OCI-LY7 (cell line): Measurements from ENCODE around the gene RGS10. TPM values are rescaled to one million over a fixed set of nuclear protein-coding genes. Genes with fewer than 3 reads are reported as not detected.
"Not testable (repeated sequence)": the region's sequence is repeated elsewhere in the genome, so short reads cannot be mapped to it uniquely, and the experiment has no call there.

Experiments used
- BruUV-seq: library from RNA; stranded (reverse); fragments of 400-500 nt; replicated peaks from 2 replicates; lab custom pipeline; 2021; lab: Mats Ljungman, UMichigan
- CTCF ChIA-PET: fragments of 300-600 bp; sonication (Branson Sonifier 250); formaldehyde crosslinking; loops from one replicate; lab custom pipeline; 2022; ENCODE audit warnings: antibody characterized with exemption; ENCODE audit not compliant: unreplicated experiment; lab: Charles Lee
- POLR2A ChIA-PET: fragments of 300-600 bp; sonication (Branson Sonifier 250); formaldehyde crosslinking; loops from one replicate; lab custom pipeline; 2022; ENCODE audit warnings: antibody characterized with exemption; lab: Charles Lee
- DNase-seq: peaks from one replicate; pipeline ENCODE4 v3.0.0-alpha.2; 2015; ENCODE audit warnings: low spot score
- H2AFZ ChIP-seq: fragments of 200-600 bp; sonication (generic), shearing (Covaris generic); 2 replicates; pipeline ENCODE4 v1.6.1; 2014; ENCODE audit warnings: mild to moderate bottlenecking, antibody characterized with exemption, low read length, moderate library complexity
- H3K27ac ChIP-seq: fragments of 200-600 bp; sonication (generic); 2 replicates; pipeline ENCODE4 v1.5.1; 2014; ENCODE audit warnings: mixed run types, low read depth, mild to moderate bottlenecking, moderate library complexity, low read length, inconsistent platforms; ENCODE audit not compliant: poor library complexity, severe bottlenecking
- H3K36me3 ChIP-seq: fragments of 200-600 bp; sonication (generic); 2 replicates; pipeline ENCODE4 v1.6.1; 2014; ENCODE audit warnings: mild to moderate bottlenecking, antibody characterized with exemption, low read length, moderate library complexity, mixed read lengths; ENCODE audit not compliant: insufficient read depth
- H3K4me1 ChIP-seq: fragments of 200-600 bp; sonication (generic); 2 replicates; pipeline ENCODE4 v1.5.1; 2014; ENCODE audit warnings: mild to moderate bottlenecking, low read length; ENCODE audit not compliant: insufficient read depth, poor library complexity, severe bottlenecking
- H3K4me2 ChIP-seq: fragments of 200-600 bp; sonication (generic); 2 replicates; pipeline ENCODE4 v1.6.1; 2014; ENCODE audit warnings: mild to moderate bottlenecking, low read length
- H3K4me3 ChIP-seq: fragments of 200-600 bp; sonication (generic); 2 replicates; pipeline ENCODE4 v1.5.1; 2014; ENCODE audit warnings: mild to moderate bottlenecking, low read depth, low read length; ENCODE audit not compliant: poor library complexity, severe bottlenecking
- H3K79me2 ChIP-seq: fragments of 200-600 bp; sonication (generic); 2 replicates; pipeline ENCODE4 v1.6.1; 2016; ENCODE audit warnings: low read depth, mild to moderate bottlenecking, low read length, moderate library complexity, mixed read lengths; ENCODE audit not compliant: insufficient read depth
- H3K9me2 ChIP-seq: fragments of 200-600 bp; sonication (generic); 2 replicates; pipeline ENCODE4 v1.6.1; 2016; ENCODE audit warnings: mild to moderate bottlenecking, low read length, mixed read lengths; ENCODE audit not compliant: insufficient read depth
- H3K9me3 ChIP-seq: fragments of 200-600 bp; sonication (generic); 2 replicates; pipeline ENCODE4 v1.6.1; 2014; ENCODE audit warnings: mild to moderate bottlenecking, mixed run types, low read length, mixed read lengths
- H4K20me1 ChIP-seq: fragments of 200-600 bp; sonication (generic); 2 replicates; pipeline ENCODE4 v1.6.1; 2014; ENCODE audit warnings: mild to moderate bottlenecking, antibody characterized with exemption, low read length, moderate library complexity, mixed read lengths; ENCODE audit not compliant: insufficient read depth
- EZH2phosphoT487 ChIP-seq: fragments of 200-600 bp; sonication (generic); IDR thresholded peaks from 2 replicates; pipeline ENCODE4 v1.6.1; 2018; ENCODE audit warnings: low read depth, borderline replicate concordance, mild to moderate bottlenecking, mixed run types, antibody characterized with exemption, low read length, moderate library complexity, mixed read lengths
- intact Hi-C: fragments of 100-400 bp; cut with micrococcal nuclease; formaldehyde crosslinking; loops from one replicate; pipeline ENCODE4 v1.10.0; 2022; ENCODE audit not compliant: unreplicated experiment
- total RNA-seq, 2 experiments: library from RNA; depleted of rRNA in 1 of 2; stranded (reverse); fragments of >200 nt in 1 of 2; shearing (Covaris generic) in 1 of 2; gene quantifications; 2 replicates each; pipeline ENCODE4 v1.2.3, GENCODE V29; 2014 to 2022
- TF ChIP-seq, protein P1 (sequence below): fragments of 200-600 bp; sonication (generic); conservative IDR thresholded peaks from 2 replicates; pipeline ENCODE4 v1.5.1; 2014; ENCODE audit warnings: mild to moderate bottlenecking, antibody characterized with exemption, low read length, moderate library complexity, mixed read lengths

The RGS10 gene
- total RNA-seq, 2 experiments from 2014 or later = 22.5 to 45.2 TPM

DNA sequence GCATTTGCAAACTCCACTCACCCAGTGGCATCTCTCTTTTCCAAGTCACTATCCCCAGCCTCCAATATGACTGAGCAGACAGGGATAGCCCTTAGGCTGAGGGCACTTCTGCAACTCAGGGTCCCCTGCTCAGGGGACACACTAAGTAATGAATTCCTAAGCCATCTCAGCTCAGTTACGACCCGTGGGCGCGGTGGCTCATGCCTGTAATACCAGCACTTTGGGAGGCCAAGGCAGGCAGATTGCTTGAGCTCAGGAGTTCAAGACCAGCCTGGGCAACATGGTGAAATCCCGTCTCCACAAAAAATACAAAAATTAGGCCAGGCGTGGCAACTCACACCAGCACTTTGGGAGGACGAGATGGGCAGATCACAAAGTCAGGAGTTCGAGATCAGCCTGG is 10.3 kb downstream of the RGS10 start:
- H3K4me3 ChIP-seq, H2AFZ ChIP-seq, DNase-seq, H3K4me2 ChIP-seq, intact Hi-C loops, H3K27ac ChIP-seq, H3K79me2 ChIP-seq, H3K9me3 ChIP-seq, H3K4me1 ChIP-seq, H3K9me2 ChIP-seq, H4K20me1 ChIP-seq, H3K36me3 ChIP-seq, POLR2A ChIA-PET, BruUV-seq: not testable (repeated sequence)
- CTCF ChIA-PET = interaction anchor here (0.6 kb wide), 1 partner anchor 13 kb away, joined by 3 read pairs; no protein-coding TSS in a partner anchor

- H3K36me3 ChIP-seq = no peaks in the 10 kb centered on the region
- ChIA-PET CTCF (no interaction called here), POLR2A (interaction anchor here (0.6 kb wide), 1 partner anchor 328 kb away, joined by 3 read pairs; no protein-coding TSS in a partner anchor)
- intact Hi-C loops = no loop called here
- H3K9me3 ChIP-seq = no peaks in the 10 kb centered on the region
- DNase-seq = no peak
- H3K9me2 ChIP-seq = no peaks in the 10 kb centered on the region
- BruUV-seq = no TSS peak
- H3K27ac ChIP-seq = no peak overlapping the region
- TF ChIP-seq EZH2phosphoT487 = no peak
- TF ChIP-seq, protein P1, sequence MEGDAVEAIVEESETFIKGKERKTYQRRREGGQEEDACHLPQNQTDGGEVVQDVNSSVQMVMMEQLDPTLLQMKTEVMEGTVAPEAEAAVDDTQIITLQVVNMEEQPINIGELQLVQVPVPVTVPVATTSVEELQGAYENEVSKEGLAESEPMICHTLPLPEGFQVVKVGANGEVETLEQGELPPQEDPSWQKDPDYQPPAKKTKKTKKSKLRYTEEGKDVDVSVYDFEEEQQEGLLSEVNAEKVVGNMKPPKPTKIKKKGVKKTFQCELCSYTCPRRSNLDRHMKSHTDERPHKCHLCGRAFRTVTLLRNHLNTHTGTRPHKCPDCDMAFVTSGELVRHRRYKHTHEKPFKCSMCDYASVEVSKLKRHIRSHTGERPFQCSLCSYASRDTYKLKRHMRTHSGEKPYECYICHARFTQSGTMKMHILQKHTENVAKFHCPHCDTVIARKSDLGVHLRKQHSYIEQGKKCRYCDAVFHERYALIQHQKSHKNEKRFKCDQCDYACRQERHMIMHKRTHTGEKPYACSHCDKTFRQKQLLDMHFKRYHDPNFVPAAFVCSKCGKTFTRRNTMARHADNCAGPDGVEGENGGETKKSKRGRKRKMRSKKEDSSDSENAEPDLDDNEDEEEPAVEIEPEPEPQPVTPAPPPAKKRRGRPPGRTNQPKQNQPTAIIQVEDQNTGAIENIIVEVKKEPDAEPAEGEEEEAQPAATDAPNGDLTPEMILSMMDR = no peak
- H4K20me1 ChIP-seq = 0 out of 2 replicates have a peak, but pooled peaks cover 4% of the 10 kb centered on the region
- H3K4me1 ChIP-seq = no peaks in the 10 kb centered on the region
- H3K79me2 ChIP-seq = no peaks in the 10 kb centered on the region
- no peak overlapping the region for H2AFZ ChIP-seq
- H3K4me3 ChIP-seq = no peak overlapping the region
- no peak overlapping the region for H3K4me2 ChIP-seq
Measured at GRCh38 chr10:119531067-119531466, 11.5 kb downstream of the RGS10 start.

DNA sequence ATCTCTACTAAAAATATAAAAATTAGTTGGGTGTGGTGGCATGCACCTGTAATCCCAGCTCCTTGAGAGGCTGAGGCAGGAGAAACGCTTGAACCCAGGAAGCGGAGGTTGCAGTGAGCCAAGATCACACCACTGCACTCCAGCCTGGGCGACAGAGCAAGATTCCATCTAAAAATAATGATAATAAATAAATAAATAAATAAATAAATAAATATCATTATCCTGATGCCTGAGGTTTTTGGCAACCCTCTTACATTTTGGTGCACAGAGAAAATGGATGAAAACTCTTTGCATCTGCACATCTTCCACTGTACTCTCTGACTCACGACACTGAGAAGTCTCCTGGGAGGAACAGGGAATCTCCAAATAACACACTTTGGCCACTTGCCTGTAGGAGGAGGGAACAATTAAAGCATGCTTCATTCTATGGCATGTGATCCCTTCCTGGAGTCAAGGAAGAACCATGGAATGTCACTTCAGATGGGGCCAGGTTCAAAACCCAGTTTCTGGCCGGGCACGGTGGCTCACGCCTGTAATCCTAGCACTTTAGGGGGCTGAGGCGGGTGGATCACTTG is 13.8 kb downstream of the RGS10 start:
- BruUV-seq, DNase-seq, H3K9me3 ChIP-seq, H3K36me3 ChIP-seq, H3K4me3 ChIP-seq, H3K79me2 ChIP-seq, H2AFZ ChIP-seq, H3K27ac ChIP-seq, intact Hi-C loops, H4K20me1 ChIP-seq, H3K4me2 ChIP-seq, H3K4me1 ChIP-seq, H3K9me2 ChIP-seq: not testable (repeated sequence)
- POLR2A ChIA-PET = interaction anchor here (1.9 kb wide), 1 partner anchor 10 kb away, joined by 7 read pairs; no protein-coding TSS in a partner anchor
- CTCF ChIA-PET = interaction anchor here (1.0 kb wide), 1 partner anchor 10 kb away, joined by 4 read pairs; no protein-coding TSS in a partner anchor
